Left lung (tissue), 10 donors: ENCODE results near the gene TMED4. TPM values are rescaled to one million over a fixed set of nuclear protein-coding genes. Genes with fewer than 3 reads are reported as not detected.
"Not testable (repeated sequence)": the region's sequence is repeated elsewhere in the genome, so short reads cannot be mapped to it uniquely, and the experiment has no call there.

Experiments used
- ATAC-seq: fragments of 200-7000 bp; cut with Tn5 transposase; one replicate; pipeline ENCODE4 v1.9.1; 2020; ENCODE audit warnings: moderate library complexity
- DNase-seq, 4 donors: peaks; one replicate each; pipeline ENCODE4 v3.0.0-alpha.2; 2013 to 2020
- H3K27ac ChIP-seq, 2 donors: fragments of 200-600 bp; sonication (generic) in 1 of 2; one replicate each; pipeline versions ENCODE4 v1.5.0 to v1.8.0; 2020 to 2021
- H3K27me3 ChIP-seq, 2 donors: fragments of 200-600 bp; sonication (generic) in 1 of 2; one replicate each; pipeline versions ENCODE4 v1.5.0 to v1.8.0; 2020 to 2021
- H3K36me3 ChIP-seq, 2 donors: fragments of 200-600 bp; sonication (generic) in 1 of 2; one replicate each; pipeline versions ENCODE4 v1.5.0 to v1.8.0; 2020 to 2021
- H3K4me1 ChIP-seq, 2 donors: fragments of 200-600 bp; one replicate each; pipeline ENCODE4 v1.8.0; 2021
- H3K4me3 ChIP-seq, 2 donors: fragments of 200-600 bp; sonication (generic) in 1 of 2; one replicate each; pipeline versions ENCODE4 v1.5.0 to v1.8.0; 2020 to 2021; ENCODE audit warnings: mild to moderate bottlenecking in 1 of 2
- H3K9me3 ChIP-seq, 2 donors: fragments of 200-600 bp; sonication (generic) in 1 of 2; one replicate each; pipeline versions ENCODE4 v1.5.0 to v1.8.0; 2020 to 2021
- CTCF ChIP-seq, 2 donors: fragments of 200-600 bp; sonication (generic) in 1 of 2; IDR thresholded peaks; one replicate each; pipeline versions ENCODE4 v1.5.0 to v1.8.0; 2021; ENCODE audit warnings: antibody characterized with exemption in 2 of 2
- intact Hi-C, 2 donors: fragments of 100-400 bp; cut with DNase I; formaldehyde crosslinking; loops; one replicate each; pipeline versions ENCODE4 v1.11.2 to v1.14.2; 2022
- polyA plus RNA-seq, 6 donors: library from polyadenylated mRNA; unstranded; fragments of 120-200 nt; gene quantifications; one replicate each; pipeline ENCODE4 v1.2.1, GENCODE V29; 2013; ENCODE audit not compliant: insufficient read length in 6 of 6
- total RNA-seq, 2 donors: library from RNA; stranded (reverse); fragmentation: NEBNext Ultra II Directional; extraction: Animal tissue kit (Norgen Biotek cat#: 25700); gene quantifications; one replicate each; pipeline ENCODE4 v1.2.1, GENCODE V29; 2021
- donor health status: DM: no; HTN: yes; CAD: no.
- donor health status: DM: no; HTN: no; CAD: no.

Gene TMED4
- total and polyA plus RNA-seq, 8 donors = 69.6 to 102 (median 91.5) TPM

GRCh38 chr7:44565097-44565794 lies 16.8 kb downstream of the TMED4 start:
- no peaks in the 10 kb centered on the region for H3K27me3 ChIP-seq
- ATAC-seq (peak; percentile 96), DNase-seq (peak in 3 of 4 donors; percentile 40 to 91 (median 52))
- peak; percentile 91 to 97 for TF ChIP-seq CTCF (IDR thresholded peaks at IDR 0.05)
- H3K9me3 ChIP-seq = no peaks in the 10 kb centered on the region
- H3K4me1 ChIP-seq = peaks cover 0 to 4% of the 10 kb centered on the region in 2 donors
- peaks cover 0 to 73% of the 10 kb centered on the region in 2 donors for H3K36me3 ChIP-seq
- H3K4me3 ChIP-seq = no peak overlapping the region
- H3K27ac ChIP-seq = no peak overlapping the region
- intact Hi-C loops = loop anchor here in 1 of 2 donors (5.0 kb wide), 1 partner anchor 323 kb away; no protein-coding TSS in a partner anchor

GRCh38 chr7:44564606-44565005 lies 17.4 kb downstream of the TMED4 start:
- no peak for TF ChIP-seq CTCF (IDR thresholded peaks at IDR 0.05)
- ATAC-seq (no peak), DNase-seq (no peak)
- H3K27ac ChIP-seq = no peak overlapping the region
- intact Hi-C loops = loop anchor here in 1 of 2 donors (5.0 kb wide), 1 partner anchor 322 kb away; no protein-coding TSS in a partner anchor
- H3K4me3 ChIP-seq = no peak overlapping the region
- peaks cover 0 to 67% of the 10 kb centered on the region in 2 donors for H3K36me3 ChIP-seq
- peaks cover 0 to 4% of the 10 kb centered on the region in 2 donors for H3K4me1 ChIP-seq
- H3K9me3 ChIP-seq = no peaks in the 10 kb centered on the region
- H3K27me3 ChIP-seq = no peaks in the 10 kb centered on the region

GRCh38 chr7:44563171-44563679 lies 18.8 kb downstream of the TMED4 start:
- Histone ChIP-seq H3K36me3 (peaks cover 0 to 53% of the 10 kb centered on the region in 2 donors), H3K4me3 (no peak overlapping the region)
- intact Hi-C loops = no loop called here

GRCh38 chr7:44562622-44562962 lies 19.4 kb downstream of the TMED4 start:
- intact Hi-C loops, H3K27ac ChIP-seq: not testable (repeated sequence)

More at GRCh38 chr7:44563171-44563679, 18.8 kb downstream of the TMED4 start:
- DNase-seq (no peak), ATAC-seq (no peak)
- no peaks in the 10 kb centered on the region for H3K27me3 ChIP-seq
- no peak overlapping the region for H3K27ac ChIP-seq
- H3K4me1 ChIP-seq = peaks cover 0 to 4% of the 10 kb centered on the region in 2 donors
- TF ChIP-seq CTCF (IDR thresholded peaks at IDR 0.05) = no peak
- no peaks in the 10 kb centered on the region for H3K9me3 ChIP-seq

GRCh38 chr7:44561962-44562621 lies 19.9 kb downstream of the TMED4 start:
- no peaks in the 10 kb centered on the region for H3K27me3 ChIP-seq
- H3K4me3 ChIP-seq = no peak overlapping the region
- intact Hi-C loops = no loop called here
- H3K36me3 ChIP-seq = peaks cover 0 to 42% of the 10 kb centered on the region in 2 donors
- H3K27ac ChIP-seq = no peak overlapping the region
- ATAC-seq (no peak), DNase-seq (peak in 1 of 4 donors; percentile 31)
- no peak for TF ChIP-seq CTCF (IDR thresholded peaks at IDR 0.05)
- peaks cover 0 to 4% of the 10 kb centered on the region in 2 donors for H3K4me1 ChIP-seq
- H3K9me3 ChIP-seq = no peaks in the 10 kb centered on the region

More at GRCh38 chr7:44562622-44562962, 19.4 kb downstream of the TMED4 start:
- not testable (repeated sequence) for DNase-seq, H3K27me3 ChIP-seq, ATAC-seq, H3K4me1 ChIP-seq, H3K9me3 ChIP-seq, H3K4me3 ChIP-seq
- peaks cover 0 to 47% of the 10 kb centered on the region in 2 donors for H3K36me3 ChIP-seq
